ENCODE measurements around the gene COLGALT1.
"Not testable (repeated sequence)": the region's sequence is repeated elsewhere in the genome, so short reads cannot be mapped to it uniquely, and the experiment has no call there.

Gene COLGALT1

DNA sequence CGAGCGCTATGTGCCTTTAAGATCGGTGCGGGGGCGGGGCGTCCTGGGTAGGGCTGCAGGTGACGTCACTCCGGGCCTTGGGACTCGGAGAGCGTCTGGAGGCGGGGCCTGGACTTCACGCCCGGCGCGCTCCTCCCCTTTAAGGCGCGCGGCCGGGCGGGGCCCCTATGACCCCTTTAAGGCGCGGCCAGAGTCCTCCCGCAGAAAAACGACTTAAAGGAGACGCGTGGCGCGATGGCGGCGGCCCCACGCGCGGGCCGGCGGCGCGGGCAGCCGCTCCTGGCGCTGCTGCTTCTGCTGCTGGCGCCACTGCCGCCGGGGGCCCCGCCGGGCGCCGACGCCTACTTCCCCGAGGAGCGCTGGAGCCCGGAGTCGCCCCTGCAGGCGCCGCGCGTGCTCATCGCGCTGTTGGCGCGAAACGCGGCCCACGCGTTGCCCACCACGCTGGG is at the start of gene COLGALT1:
TSS of gene COLGALT1 (plus strand) at position 170 of the 449 bp plus-strand sequence. CDS start at position 235, 65 bp downstream.
- peak within 1 kb of the TSS; percentile 22 to 89 for H3K27ac ChIP-seq
- H3K4me3 ChIP-seq, result peak within 1 kb of the TSS; percentile 96
- DNase-seq (ENCODE audit: low spot score), result peak; percentile 97
- TF ChIP-seq, protein P1, sequence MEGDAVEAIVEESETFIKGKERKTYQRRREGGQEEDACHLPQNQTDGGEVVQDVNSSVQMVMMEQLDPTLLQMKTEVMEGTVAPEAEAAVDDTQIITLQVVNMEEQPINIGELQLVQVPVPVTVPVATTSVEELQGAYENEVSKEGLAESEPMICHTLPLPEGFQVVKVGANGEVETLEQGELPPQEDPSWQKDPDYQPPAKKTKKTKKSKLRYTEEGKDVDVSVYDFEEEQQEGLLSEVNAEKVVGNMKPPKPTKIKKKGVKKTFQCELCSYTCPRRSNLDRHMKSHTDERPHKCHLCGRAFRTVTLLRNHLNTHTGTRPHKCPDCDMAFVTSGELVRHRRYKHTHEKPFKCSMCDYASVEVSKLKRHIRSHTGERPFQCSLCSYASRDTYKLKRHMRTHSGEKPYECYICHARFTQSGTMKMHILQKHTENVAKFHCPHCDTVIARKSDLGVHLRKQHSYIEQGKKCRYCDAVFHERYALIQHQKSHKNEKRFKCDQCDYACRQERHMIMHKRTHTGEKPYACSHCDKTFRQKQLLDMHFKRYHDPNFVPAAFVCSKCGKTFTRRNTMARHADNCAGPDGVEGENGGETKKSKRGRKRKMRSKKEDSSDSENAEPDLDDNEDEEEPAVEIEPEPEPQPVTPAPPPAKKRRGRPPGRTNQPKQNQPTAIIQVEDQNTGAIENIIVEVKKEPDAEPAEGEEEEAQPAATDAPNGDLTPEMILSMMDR (IDR thresholded peaks at IDR 0.05), result no peak

DNA sequence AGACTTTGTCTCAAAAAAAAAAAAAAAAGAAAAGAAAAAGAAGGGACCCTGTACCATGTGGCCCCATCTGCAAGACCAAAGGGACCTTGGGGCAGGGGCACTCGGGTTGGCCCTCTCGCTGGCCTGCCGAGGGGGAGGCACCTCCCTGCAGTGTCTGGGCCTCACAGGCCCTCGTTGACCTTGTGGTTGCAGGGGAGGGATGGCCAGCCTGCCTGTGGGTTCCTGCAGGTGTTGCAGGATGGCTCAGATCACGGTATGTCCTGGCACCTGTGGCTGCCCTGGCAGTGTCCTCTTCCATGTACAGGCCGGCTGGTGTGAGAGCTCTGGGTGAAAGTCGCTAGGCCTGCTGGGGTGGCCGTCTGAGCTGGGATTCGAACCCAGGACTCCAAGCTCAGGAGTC is 48.7 kb upstream of the COLGALT1 start:
- TF ChIP-seq, protein P1 (IDR thresholded peaks at IDR 0.05), result no peak
- DNase-seq (ENCODE audit: low spot score), result no peak
- Histone ChIP-seq H3K4me3 (no peak overlapping the region), H3K27ac (no peak overlapping the region)

DNA sequence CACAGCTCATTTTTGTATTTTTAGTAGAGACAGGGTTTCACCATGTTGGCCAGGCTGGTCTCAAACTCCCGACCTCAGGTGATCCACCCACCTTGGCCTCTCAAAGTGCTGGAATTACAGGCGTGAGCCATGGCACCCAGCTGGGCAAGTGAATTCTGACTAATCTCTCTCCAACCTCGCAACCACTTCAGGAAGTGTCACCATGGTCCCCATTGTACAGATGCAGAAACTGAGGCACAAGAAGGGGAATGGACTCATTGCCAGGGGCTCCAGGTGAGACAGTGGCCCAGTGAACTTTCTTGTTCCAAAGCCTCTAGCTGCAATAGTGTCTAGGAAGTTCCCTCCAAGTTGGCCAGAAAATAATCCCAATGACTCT is 46.9 kb upstream of the COLGALT1 start:
- not testable (repeated sequence) for DNase-seq (ENCODE audit: low spot score); H3K4me3 ChIP-seq
- H3K27ac ChIP-seq, result peak overlapping the region in 1 of 2 donors; percentile 69

DNA sequence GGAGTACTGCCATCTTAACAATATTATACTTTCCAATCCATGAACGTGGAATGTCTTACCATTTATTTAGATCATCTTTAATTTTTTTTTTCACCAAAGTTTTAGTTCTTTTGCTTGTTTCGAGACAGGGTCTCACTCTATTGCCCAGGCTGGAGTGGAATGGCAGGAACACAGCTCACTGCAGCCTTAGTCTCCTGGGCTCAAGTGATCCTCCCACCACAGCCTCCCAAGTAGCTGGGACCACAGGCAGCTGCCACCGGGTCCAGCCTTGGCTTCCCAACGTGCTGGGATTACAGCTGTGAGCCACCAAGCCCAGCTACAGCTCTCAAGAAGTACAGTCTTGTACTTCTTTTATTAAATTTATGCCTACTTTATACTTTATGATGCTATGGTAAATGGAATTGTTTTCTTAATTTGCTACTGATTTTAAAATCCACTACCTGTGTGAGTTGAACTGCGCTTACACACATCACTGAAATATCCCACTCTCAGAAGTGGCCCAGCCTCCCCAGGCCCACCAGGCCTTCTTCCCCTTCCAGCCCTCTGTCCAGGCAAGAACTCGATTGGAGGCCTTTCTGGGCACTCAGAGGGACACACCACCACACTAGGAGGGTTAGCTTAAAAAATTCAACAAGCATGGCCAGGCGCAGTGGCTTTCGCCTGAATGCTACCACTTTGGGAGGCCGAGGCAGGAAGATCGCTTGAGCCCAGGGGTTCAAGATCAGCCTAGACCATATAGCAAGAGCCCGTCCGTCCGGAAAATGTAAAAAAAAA is 45.0 kb upstream of the COLGALT1 start:
- TF ChIP-seq, protein P1 (IDR thresholded peaks at IDR 0.05), result no peak
- peak overlapping the region; percentile 87 for H3K4me3 ChIP-seq
- peak overlapping the region; percentile 92 to 95 for H3K27ac ChIP-seq
- no peak for DNase-seq (ENCODE audit: low spot score)

DNA sequence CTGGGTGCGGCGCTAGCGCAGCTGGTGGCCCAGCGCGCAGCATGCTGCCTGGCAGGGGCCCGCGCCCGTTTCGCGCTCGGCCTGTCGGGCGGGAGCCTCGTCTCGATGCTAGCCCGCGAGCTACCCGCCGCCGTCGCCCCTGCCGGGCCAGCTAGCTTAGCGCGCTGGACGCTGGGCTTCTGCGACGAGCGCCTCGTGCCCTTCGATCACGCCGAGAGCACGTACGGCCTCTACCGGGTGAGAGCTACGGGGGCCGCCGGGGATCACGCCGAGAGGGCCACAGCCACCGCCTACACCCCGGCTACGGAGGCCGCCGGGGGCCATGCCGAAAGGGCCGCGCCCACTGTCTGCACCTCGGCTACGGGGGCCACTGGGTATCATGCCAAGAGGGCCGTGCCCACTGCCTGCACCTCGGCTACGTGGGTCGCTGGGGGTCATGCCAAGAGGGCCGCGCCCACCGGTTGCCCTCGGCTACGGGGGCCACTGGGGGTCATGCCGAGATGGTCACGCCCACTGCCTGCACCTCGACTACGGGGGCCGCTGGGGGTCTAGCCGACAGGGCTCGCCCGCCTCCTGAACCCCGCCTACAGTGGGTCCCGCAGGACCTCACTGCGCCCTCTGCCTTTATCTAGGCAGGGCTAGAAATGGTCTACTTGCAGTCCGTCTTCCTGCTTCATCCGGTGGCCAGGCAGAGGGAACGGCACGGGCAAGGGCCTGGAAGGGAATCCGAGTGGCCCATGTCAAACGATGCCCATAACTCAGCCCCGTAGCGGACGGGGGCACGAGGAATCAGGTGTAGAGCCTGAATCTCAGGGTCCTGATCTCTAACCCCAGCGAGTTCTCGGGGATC is 43.5 kb upstream of the COLGALT1 start:
- peak; percentile 89 for DNase-seq (ENCODE audit: low spot score)
- TF ChIP-seq, protein P1 (IDR thresholded peaks at IDR 0.05), result no peak
- H3K4me3 ChIP-seq, result peak overlapping the region; percentile 87
- H3K27ac ChIP-seq, result peak overlapping the region; percentile 92 to 95

DNA sequence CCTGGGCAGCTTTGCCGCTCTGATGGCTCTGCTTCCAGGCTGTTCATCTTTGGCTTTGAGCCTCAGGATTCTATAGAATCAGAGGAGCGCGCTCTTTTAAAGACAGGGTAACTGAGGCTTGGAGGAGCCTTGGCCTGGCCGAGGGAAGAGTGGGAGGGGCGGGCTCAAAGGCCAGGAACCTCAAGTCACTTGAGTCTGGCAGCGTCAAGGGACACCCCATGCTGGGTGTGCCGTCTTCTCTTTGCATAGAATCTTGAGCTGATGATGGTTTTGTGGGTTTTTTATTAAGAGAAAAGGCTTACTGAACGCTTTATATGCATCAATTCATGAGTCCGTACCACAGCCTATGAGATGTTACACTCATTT is 42.9 kb upstream of the COLGALT1 start:
- Histone ChIP-seq H3K27ac (peak overlapping the region; percentile 92 to 95), H3K4me3 (peak overlapping the region; percentile 87)
- TF ChIP-seq, protein P1 (IDR thresholded peaks at IDR 0.05), result no peak
- DNase-seq (ENCODE audit: low spot score), result no peak

DNA sequence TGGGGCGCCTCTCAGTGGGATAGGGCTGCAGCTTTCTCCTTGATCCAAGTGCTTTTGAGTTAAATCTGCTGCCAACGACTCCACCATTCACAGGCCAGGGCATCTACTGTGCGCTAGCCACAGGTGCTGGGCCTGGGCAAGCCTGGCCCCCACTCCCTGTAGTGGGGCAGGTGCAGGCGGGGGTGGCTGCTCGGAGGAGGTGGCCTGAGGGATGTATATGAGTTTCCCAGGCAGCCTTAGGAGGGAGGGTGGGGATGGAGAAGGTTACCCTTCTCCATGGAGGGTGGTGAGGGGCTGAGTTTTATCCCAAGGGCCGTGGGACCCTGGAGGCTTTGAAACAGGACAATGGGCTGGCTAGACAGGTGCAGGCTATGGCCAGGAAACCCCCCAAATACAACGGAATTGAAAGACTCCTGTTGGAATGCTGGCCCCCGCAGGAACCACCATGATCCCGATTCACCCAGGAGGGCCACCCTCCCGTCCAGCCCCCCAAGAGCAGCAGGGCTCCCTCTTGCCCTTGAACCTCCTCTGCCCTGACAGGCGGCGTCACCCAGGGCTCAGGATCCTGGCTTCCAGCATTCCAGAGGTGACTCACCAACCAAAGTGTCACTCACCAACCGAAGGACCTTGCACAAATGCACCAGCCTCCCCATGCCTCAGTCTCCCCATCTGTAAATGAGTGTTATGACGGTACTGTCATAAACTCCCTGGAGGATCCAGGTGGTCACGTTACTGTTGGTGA is 39.9 kb upstream of the COLGALT1 start:
- DNase-seq (ENCODE audit: low spot score), result no peak
- Histone ChIP-seq H3K27ac (no peak overlapping the region), H3K4me3 (no peak overlapping the region)
- TF ChIP-seq, protein P1 (IDR thresholded peaks at IDR 0.05), result no peak
